ENCODE measurements around the gene SLC13A3. TPM values are rescaled to one million over a fixed set of nuclear protein-coding genes. Genes with fewer than 3 reads are reported as not detected.

SLC13A3 gene
- total and polyA plus RNA-seq, 2 donors (not counting 3 experiments of a cell fraction or from before 2014, with no cell fraction given), result 0.11 to 0.40 TPM

GRCh38 chr20:46683668-46683938 is 32.3 kb upstream of the SLC13A3 start:
- BruUV-seq (replicated peaks), result no TSS peak
- H3K9me1 ChIP-seq (replicated peaks; ENCODE audit: control insufficient read depth, extremely low read depth, insufficient read depth, low read length), result no peaks in the 10 kb centered on the region
- no peak overlapping the region for H3K4me2 ChIP-seq (ENCODE audit: insufficient read depth, low read length)
- peaks cover 2% of the 10 kb centered on the region for H4K20me1 ChIP-seq (replicated peaks; ENCODE audit: control insufficient read depth, extremely low read depth, insufficient read depth, low read length)
- TF ChIP-seq MAX (IDR thresholded peaks at IDR 0.05; ENCODE audit: insufficient read depth, insufficient read length) (no peak), GATA2 (IDR thresholded peaks at IDR 0.05; ENCODE audit: insufficient read depth, insufficient read length, low read depth, low read length) (no peak), JUN (IDR thresholded peaks at IDR 0.05; ENCODE audit: borderline replicate concordance, insufficient read depth, insufficient read length, low read depth) (no peak), POLR2AphosphoS5 (IDR thresholded peaks at IDR 0.05; ENCODE audit: insufficient read depth, low read depth, low read length) (no peak), POLR2A (IDR thresholded peaks at IDR 0.05; ENCODE audit: low read depth, low read length) (no peak), FOS (IDR thresholded peaks at IDR 0.05; ENCODE audit: borderline replicate concordance, insufficient read depth, low read length) (no peak), EZH2 (IDR thresholded peaks at IDR 0.05; ENCODE audit: borderline replicate concordance, low read depth, low read length, severe bottlenecking) (no peak), CTCF (IDR thresholded peaks at IDR 0.05; ENCODE audit: extremely low read depth in 1 of 2, insufficient read depth in 1 of 2, low read depth in 1 of 2, low read length in 2 of 2) (no peak), MYC (IDR thresholded peaks at IDR 0.05; ENCODE audit: low read depth, low read length) (no peak)
- H3K4me1 ChIP-seq (ENCODE audit: control insufficient read depth, extremely low read depth, insufficient read depth, low read length), result peaks cover 14% of the 10 kb centered on the region
- ChIA-PET POLR2A (no interaction called here), CTCF (interaction anchor here (1.0 to 6.0 kb wide), 6 partner anchors 9 to 162 kb away, joined by 3 to 49 read pairs (median 4); no protein-coding TSS in a partner anchor)
- no peaks in the 10 kb centered on the region for H3K27me3 ChIP-seq (ENCODE audit: control insufficient read depth in 2 of 2, insufficient read depth in 2 of 2, low read length in 2 of 2)
- no peak overlapping the region for H3K27ac ChIP-seq (ENCODE audit: insufficient read depth, low read depth, low read length)
- no peak overlapping the region for H3K9ac ChIP-seq (replicated peaks; ENCODE audit: extremely low read depth, insufficient read depth, low read length)
- H3K36me3 ChIP-seq (ENCODE audit: control insufficient read depth in 2 of 2, extremely low read depth in 1 of 2, insufficient read depth in 2 of 2, low read length in 2 of 2), result peaks cover 2 to 5% of the 10 kb centered on the region in 2 experiments
- dilution Hi-C loops (cut with MboI; ENCODE audit: extremely low pct_ligation_motif_present, low sequenced_read_pairs), result no loop called here
- peaks cover 31% of the 10 kb centered on the region for H3K79me2 ChIP-seq (ENCODE audit: control insufficient read depth, insufficient read depth, low read length)
- DNase-seq (ENCODE audit: low read depth, low spot score) (no peak), FAIRE-seq (peak; percentile 31)
- H3K4me3 ChIP-seq (replicated peaks in 1 of 3; ENCODE audit: insufficient read depth in 1 of 3, low read depth in 1 of 3, low read length in 3 of 3), result no peak overlapping the region
- H2AFZ ChIP-seq (ENCODE audit: low read depth, low read length), result no peak overlapping the region
- H3K9me3 ChIP-seq (replicated peaks; ENCODE audit: control insufficient read depth, insufficient read depth, low read length), result no peaks in the 10 kb centered on the region
- intact Hi-C loops (cut with micrococcal nuclease), result no loop called here
